Activated CD8-positive, alpha-beta T cell treated with anti-CD3 and anti-CD28 coated beads for 36 hours (primary cell): ENCODE data around the gene IQCM. TPM values are rescaled to one million over a fixed set of nuclear protein-coding genes. Genes with fewer than 3 reads are reported as not detected.

Experiments
- ATAC-seq: fragments of 200-7000 bp; cut with Tn5 transposase; one replicate; pipeline ENCODE4 v1.10.0; 2021; ENCODE audit warnings: mild to moderate bottlenecking, moderate library complexity
- CTCF ChIA-PET: fragments of 350-600 bp; sonication (Branson Sonifier 250); formaldehyde crosslinking; loops from one replicate; lab custom pipeline; 2021; ENCODE audit warnings: antibody characterized with exemption; lab: Charles Lee
- POLR2A ChIA-PET: fragments of 350-600 bp; sonication (Branson Sonifier 250); formaldehyde crosslinking; loops from one replicate; lab custom pipeline; 2021; ENCODE audit warnings: antibody characterized with exemption; lab: Charles Lee
- DNase-seq: peaks from one replicate; pipeline ENCODE4 v3.0.0-alpha.2; 2020
- H3K27ac Mint-ChIP-seq: one replicate; pipeline ENCODE4 v1.8.0; 2021; ENCODE audit warnings: mild to moderate bottlenecking, mixed read lengths
- H3K27me3 Mint-ChIP-seq: one replicate; pipeline ENCODE4 v1.8.0; 2021; ENCODE audit warnings: mixed read lengths
- H3K36me3 Mint-ChIP-seq: one replicate; pipeline ENCODE4 v1.8.0; 2021; ENCODE audit warnings: low read depth, mixed read lengths
- H3K4me1 Mint-ChIP-seq: one replicate; pipeline ENCODE4 v1.8.0; 2021; ENCODE audit warnings: low read depth, mixed read lengths
- H3K4me3 Mint-ChIP-seq: one replicate; pipeline ENCODE4 v1.8.0; 2021; ENCODE audit warnings: mild to moderate bottlenecking, moderate library complexity, mixed read lengths
- H3K9me3 Mint-ChIP-seq: one replicate; pipeline ENCODE4 v1.8.0; 2021; ENCODE audit warnings: mixed read lengths
- intact Hi-C: fragments of 100-400 bp; cut with micrococcal nuclease; formaldehyde crosslinking; loops from one replicate; pipeline ENCODE4 v1.10.0; 2022
- total RNA-seq, 2 experiments: library from RNA; stranded (reverse); gene quantifications; one replicate each; pipeline ENCODE4 v1.2.3, GENCODE V29; 2021
- TF ChIP-seq, protein P1 (sequence below): fragments of 200-600 bp; IDR thresholded peaks from one replicate; pipeline ENCODE4 v1.8.0; 2022; ENCODE audit warnings: antibody characterized with exemption, mild to moderate bottlenecking

IQCM gene
- total RNA-seq, 2 experiments from 2014 or later = not detected

DNA sequence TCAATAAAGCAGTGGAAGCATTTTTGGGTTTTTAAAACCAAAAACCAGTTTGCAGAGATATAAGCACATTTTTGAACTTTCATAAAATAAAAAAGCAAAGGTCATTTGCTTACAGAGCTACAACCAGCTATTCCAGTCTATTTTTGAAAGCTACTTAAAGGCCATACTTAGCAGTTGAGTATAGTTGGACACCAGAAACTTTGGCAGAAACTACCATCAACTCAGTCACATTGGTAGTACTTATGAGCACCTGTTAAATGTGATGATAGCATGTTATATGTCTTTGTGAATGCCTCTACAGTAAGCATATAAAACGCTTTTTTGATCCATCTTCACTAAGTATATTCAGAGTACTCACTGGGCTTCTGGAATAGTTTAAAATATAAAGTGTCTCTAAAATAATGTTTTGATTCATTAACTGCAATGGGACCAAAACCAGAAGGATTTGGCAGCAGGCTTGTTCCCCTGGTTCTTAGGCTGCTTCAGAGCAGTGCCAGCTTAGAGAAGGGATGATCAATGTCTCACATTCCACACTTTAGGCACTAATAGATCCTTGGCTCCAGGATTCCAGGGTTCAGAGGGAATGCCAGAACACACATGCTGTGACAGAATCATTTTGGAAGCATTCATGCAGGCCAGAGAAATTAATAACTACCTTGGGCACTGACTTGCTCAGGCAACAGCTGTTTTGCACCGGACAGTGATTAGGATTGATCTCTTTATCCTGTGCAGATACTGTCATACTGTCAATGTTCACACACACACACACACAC lies 103.9 kb downstream of the IQCM start:
- POLR2A ChIA-PET = no interaction called here
- Mint-ChIP-seq H3K27ac (no peak overlapping the region), H3K9me3 (peaks cover 1% of the 10 kb centered on the region), H3K27me3 (no peaks in the 10 kb centered on the region), H3K4me1 (no peaks in the 10 kb centered on the region), H3K36me3 (no peaks in the 10 kb centered on the region), H3K4me3 (no peak overlapping the region)
- ATAC-seq (no peak), DNase-seq (no peak)
- TF ChIP-seq, protein P1, sequence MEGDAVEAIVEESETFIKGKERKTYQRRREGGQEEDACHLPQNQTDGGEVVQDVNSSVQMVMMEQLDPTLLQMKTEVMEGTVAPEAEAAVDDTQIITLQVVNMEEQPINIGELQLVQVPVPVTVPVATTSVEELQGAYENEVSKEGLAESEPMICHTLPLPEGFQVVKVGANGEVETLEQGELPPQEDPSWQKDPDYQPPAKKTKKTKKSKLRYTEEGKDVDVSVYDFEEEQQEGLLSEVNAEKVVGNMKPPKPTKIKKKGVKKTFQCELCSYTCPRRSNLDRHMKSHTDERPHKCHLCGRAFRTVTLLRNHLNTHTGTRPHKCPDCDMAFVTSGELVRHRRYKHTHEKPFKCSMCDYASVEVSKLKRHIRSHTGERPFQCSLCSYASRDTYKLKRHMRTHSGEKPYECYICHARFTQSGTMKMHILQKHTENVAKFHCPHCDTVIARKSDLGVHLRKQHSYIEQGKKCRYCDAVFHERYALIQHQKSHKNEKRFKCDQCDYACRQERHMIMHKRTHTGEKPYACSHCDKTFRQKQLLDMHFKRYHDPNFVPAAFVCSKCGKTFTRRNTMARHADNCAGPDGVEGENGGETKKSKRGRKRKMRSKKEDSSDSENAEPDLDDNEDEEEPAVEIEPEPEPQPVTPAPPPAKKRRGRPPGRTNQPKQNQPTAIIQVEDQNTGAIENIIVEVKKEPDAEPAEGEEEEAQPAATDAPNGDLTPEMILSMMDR = no peak
- CTCF ChIA-PET = interaction anchor here (0.6 kb wide), 1 partner anchor 12 kb away, joined by 3 read pairs; no protein-coding TSS in a partner anchor
- intact Hi-C loops = no loop called here

DNA sequence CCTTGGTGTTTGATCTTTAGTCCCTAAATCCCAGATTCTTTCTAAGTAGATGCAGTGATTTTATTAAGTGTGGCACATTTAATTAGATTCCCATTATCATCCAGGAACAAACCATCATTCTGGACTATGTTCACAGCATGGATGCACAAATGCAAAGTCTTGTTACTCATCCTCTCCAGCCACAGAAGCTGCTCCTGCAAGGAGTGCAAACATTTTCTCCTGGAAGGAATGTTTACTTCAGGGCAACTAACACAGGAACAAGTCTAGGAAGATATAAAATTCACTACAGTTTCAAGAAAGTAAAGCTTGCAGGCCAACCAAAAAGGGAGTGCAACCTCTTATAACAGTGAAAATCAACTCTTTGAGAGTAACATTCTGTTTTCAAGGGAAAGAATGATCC lies 106.0 kb downstream of the IQCM start:
- TF ChIP-seq, protein P1 = no peak
- H3K36me3 Mint-ChIP-seq = no peaks in the 10 kb centered on the region
- H3K27me3 Mint-ChIP-seq = no peaks in the 10 kb centered on the region
- ChIA-PET POLR2A (no interaction called here), CTCF (no interaction called here)
- H3K4me3 Mint-ChIP-seq = no peak overlapping the region
- no peaks in the 10 kb centered on the region for H3K4me1 Mint-ChIP-seq
- no peak for DNase-seq
- intact Hi-C loops = no loop called here
- no peak overlapping the region for H3K27ac Mint-ChIP-seq
- H3K9me3 Mint-ChIP-seq = peaks cover under 1% of the 10 kb centered on the region
- no peak for ATAC-seq

DNA sequence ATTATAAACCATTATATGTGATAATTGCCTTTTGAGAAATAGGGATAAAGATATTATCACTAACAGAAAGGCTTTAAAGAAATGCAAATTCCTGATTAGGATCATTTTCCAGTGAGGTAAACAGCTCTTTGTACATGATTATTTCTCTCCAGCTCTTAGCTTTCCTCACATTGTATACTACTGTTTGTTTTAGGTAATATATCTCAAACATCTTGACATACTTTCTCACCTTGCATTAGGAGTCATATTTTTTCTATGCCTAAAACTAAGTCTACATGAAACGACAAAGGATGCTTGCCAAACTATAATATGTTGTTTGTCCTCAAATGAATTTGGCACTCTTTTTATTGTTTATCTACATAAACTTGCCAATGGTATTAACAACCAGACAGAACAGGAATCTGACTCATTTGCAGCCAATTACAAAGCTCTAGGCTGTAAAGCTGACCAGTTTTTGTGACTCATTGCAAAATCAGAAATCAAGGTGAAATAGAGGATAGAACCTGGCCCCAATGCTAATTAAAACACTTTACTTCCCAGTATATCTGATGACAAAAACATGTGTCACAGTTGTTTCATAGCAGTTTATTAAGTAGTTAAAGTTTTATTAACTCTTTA lies 107.0 kb downstream of the IQCM start:
- intact Hi-C loops = no loop called here
- POLR2A ChIA-PET = no interaction called here

DNA sequence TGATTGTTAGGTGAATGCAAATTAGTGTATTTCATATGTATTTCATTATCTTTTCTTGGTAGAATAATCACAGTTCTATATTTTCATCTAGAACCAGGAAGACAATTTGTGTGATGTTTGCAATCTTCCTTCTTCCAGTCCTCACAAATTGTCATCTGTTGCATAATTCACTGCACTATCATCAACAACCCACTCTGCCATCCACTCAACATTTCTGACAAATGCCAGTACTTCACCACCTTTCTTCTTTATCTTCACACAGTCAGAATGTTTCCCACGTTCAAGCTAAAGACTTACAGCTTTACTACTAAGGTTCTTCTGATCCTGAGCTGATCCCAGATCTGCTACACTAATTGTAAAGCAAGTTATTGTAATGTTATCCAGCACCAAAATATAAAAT lies 107.8 kb downstream of the IQCM start:
- Mint-ChIP-seq H3K4me3 (no peak overlapping the region), H3K9me3 (no peaks in the 10 kb centered on the region), H3K27me3 (no peaks in the 10 kb centered on the region), H3K27ac (no peak overlapping the region), H3K4me1 (no peaks in the 10 kb centered on the region), H3K36me3 (no peaks in the 10 kb centered on the region)
- intact Hi-C loops = no loop called here
- ChIA-PET CTCF (interaction anchor here (1.1 kb wide), 1 partner anchor 27 kb away, joined by 3 read pairs; no protein-coding TSS in a partner anchor), POLR2A (no interaction called here)
- TF ChIP-seq, protein P1 = no peak
- ATAC-seq (no peak), DNase-seq (no peak)

More for the DNA sequence above, 107.0 kb downstream of the IQCM start:
- no peaks in the 10 kb centered on the region for H3K27me3 Mint-ChIP-seq
- no peaks in the 10 kb centered on the region for H3K4me1 Mint-ChIP-seq
- CTCF ChIA-PET = no interaction called here
- no peak overlapping the region for H3K4me3 Mint-ChIP-seq
- no peaks in the 10 kb centered on the region for H3K9me3 Mint-ChIP-seq
- ATAC-seq (no peak), DNase-seq (no peak)
- no peaks in the 10 kb centered on the region for H3K36me3 Mint-ChIP-seq
- H3K27ac Mint-ChIP-seq = no peak overlapping the region
- TF ChIP-seq, protein P1 = no peak

DNA sequence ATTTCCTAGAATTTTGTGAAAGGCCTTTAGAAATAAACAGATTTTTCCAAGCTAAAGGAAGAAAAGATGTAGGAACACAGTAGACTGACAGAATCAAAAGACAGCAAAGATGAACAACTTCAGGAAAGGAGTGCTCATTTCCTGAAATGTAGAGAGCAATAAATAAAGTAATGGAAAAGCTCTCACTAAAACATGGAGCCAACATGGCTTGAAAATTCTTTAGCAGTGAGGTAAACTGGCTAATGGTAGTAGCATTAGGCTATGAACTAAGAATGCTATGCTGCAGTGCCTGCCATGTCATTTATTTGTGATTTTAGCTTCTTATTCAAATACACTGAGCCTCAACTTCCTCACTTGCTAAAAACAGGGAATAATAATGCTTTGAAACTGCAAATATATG lies 108.7 kb downstream of the IQCM start:
- no peaks in the 10 kb centered on the region for H3K27me3 Mint-ChIP-seq
- no peaks in the 10 kb centered on the region for H3K36me3 Mint-ChIP-seq
- TF ChIP-seq, protein P1 = no peak
- no peak overlapping the region for H3K27ac Mint-ChIP-seq
- DNase-seq (no peak), ATAC-seq (no peak)
- intact Hi-C loops = no loop called here
- H3K4me3 Mint-ChIP-seq = no peak overlapping the region
- H3K4me1 Mint-ChIP-seq = no peaks in the 10 kb centered on the region
- ChIA-PET CTCF (interaction anchor here (1.1 kb wide), 1 partner anchor 26 kb away, joined by 3 read pairs; no protein-coding TSS in a partner anchor), POLR2A (no interaction called here)
- H3K9me3 Mint-ChIP-seq = no peaks in the 10 kb centered on the region
